Mammary epithelial cell (primary cell): ENCODE data around the gene PIEZO2.
"Not testable (repeated sequence)": the region's sequence is repeated elsewhere in the genome, so short reads cannot be mapped to it uniquely, and the experiment has no call there.

Source experiments
- CTCF ChIP-seq, 2 donors: IDR thresholded peaks in 1 of 2; conservative IDR thresholded peaks in 1 of 2; 2 replicates each; pipeline ENCODE4 v1.5.1; 2011 to 2012; ENCODE audit warnings: inconsistent platforms in 2 of 2, low read length in 2 of 2, mild to moderate bottlenecking in 2 of 2, control low read depth in 1 of 2, low read depth in 1 of 2; ENCODE audit not compliant: insufficient read depth in 1 of 2; ENCODE audit errors: extremely low read depth in 1 of 2
- EZH2 ChIP-seq: IDR thresholded peaks from 2 replicates; pipeline ENCODE4 v1.6.1; 2012; ENCODE audit warnings: low read length, inconsistent platforms, borderline replicate concordance

- TF ChIP-seq CTCF (conservative IDR thresholded peaks at IDR 0.05 in 1 of 2, IDR thresholded peaks at IDR 0.05 in 1 of 2; ENCODE audit: extremely low read depth in 1 of 2, insufficient read depth in 1 of 2, low read depth in 1 of 2, low read length in 2 of 2); EZH2: not testable (repeated sequence)
These were observed 528.6 kb downstream of the PIEZO2 start for GRCh38 chr18:10620670-10621329.
